Kidney tubule cell (primary cell): ENCODE results near the gene RNF144B.

Source experiments
- DNase-seq: peaks from one replicate; pipeline ENCODE4 v3.0.0-alpha.2; 2018; ENCODE audit warnings: low spot score

The RNF144B gene

DNA sequence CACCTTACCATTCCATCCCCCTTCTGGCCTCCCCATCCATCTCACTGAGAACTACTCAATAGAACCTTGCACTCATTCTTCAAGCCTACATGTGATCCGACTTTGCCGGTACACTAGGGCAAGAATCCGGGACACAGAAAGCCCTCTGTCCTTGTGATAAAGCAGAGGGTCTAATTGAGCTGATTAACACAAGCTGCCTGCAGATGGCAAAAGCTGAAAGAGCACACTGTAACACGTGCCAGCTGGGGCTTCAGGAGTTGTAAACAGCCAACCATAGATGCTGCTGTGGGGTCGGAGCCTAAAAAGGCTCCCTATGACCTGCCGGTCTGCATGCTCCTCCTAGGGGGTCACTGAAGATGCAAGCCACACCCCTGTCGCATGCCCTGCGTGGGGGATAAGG is 124.1 kb downstream of the RNF144B start:
- no peak for DNase-seq

DNA sequence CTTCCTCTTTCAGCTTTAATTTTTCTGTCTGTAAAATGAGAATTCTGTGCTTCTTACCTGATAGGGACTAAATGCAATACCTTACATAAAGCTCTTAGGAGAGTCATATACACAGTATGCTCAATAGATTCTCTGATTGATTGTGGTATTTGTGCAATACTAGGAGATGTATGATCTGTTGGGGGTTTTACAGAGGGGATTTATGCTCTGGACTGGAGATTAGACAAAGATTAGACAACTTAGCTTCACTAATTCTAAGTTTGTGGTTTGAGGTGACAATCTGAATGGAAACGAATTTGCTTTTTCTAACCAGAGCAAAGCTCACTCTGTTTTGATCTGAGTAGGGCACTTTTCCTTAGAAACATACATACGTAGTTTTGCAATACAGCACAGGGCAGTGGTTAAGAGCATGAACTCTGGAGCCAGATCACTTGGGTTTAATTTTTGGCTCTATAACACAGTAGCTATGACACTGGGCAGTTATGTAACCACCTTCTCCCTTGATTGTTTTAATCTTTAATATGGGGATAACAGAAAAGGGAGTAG is 126.2 kb downstream of the RNF144B start:
- no peak for DNase-seq

DNA sequence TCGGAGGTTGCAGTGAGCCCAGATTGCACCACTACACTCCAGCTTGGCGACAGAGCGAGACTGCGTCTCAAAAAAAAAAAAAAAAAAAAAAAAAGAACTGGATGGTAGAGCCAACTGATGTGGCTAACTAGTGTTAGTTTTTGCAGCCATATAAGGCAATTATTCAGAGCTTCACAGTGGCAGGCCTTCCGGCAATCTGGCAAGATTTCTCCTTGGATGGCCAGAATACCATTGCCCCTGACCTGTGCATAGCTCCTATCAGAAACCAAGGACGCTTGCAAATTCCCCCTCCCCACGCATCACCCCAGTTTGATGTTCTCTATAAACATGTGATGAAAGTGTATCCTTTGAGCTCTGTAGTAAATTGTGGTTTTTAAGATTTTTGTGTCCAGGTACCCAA is 127.0 kb downstream of the RNF144B start:
- no peak for DNase-seq

DNA sequence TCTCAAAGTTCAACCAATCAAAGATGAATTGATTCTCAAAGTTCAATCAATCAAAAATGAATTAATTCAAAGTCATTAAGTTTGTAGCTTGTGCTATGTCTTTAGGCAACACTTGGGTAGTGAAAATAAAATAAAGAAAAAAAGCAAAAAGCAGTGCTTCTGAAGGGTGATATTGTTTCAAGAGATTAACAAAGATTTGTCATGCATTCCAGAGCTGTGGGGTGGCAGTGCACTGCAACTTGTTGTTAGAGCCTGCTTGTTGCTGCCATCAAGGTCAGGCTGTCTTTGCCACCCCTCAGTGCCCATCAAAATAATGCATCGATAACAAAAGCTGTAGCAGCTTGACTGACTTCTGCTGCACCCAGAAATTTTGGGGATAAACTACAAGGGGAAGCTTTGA is 128.6 kb downstream of the RNF144B start:
- peak; percentile 55 for DNase-seq
